HG03108 (cell line): ENCODE measurements around the gene CASP3.

ENCODE experiments used
- ATAC-seq: cut with Tn5 transposase; IDR thresholded peaks from one replicate; pipeline ENCODE4 v1.9.1; 2021; ENCODE audit warnings: moderate library complexity; ENCODE audit not compliant: unreplicated experiment

CASP3 gene

DNA sequence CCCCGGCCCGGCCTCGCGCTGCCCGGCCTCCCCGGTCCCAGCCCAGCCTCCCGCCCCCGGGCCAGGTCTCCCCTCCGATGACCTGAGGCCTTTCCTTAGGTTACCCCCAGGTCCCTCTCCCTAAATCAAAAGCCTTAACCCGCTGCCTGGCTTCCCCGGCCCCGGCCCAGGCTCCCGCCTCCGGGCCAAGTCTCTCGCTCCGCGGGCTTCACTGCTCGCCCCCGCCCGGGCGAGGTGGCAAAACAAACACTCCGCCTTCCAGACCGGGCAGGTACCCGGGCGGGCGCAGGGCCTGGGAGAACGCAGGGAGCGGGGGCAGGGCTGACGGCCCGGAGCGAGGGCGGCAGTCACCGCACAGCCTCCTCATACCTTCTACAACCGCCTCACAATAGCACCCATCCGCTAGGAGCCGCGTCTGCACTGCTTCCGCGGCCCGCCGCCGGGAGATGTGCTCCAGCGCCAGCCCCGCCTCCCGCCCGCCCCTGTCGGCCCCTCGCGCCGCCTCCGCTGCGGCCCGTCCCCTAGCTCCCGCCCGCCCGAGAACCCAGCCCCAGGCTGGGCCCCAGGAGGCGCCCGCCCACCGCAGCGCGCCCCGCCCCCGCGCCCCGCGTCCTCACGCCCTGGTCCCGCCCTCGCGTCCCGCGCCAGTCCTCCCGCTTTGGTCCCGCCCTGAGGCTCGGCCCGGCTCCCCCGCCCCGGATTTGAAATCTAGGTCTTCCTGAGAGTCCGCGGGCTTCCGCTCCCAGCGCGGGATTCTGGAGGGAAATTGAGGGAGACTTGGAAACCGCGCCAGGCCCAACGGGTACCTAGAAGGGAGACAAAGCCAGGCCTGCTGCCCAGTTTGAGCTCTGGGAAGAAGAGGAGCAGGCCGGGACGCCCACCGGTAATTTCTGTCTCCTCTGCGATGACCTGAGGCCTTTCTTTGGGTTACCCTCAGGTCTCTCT, at the start of gene CASP3, which contains the start of gene PRIMPOL:
Gene CASP3 (minus strand): TSS at position 422 of the 945 bp plus-strand sequence. CDS start 10,994 bp downstream, outside the sequence.
Gene PRIMPOL (plus strand): TSS at position 713 of the 945 bp plus-strand sequence. CDS start 7,403 bp downstream, outside the sequence.
- ATAC-seq: peak; percentile 82

DNA sequence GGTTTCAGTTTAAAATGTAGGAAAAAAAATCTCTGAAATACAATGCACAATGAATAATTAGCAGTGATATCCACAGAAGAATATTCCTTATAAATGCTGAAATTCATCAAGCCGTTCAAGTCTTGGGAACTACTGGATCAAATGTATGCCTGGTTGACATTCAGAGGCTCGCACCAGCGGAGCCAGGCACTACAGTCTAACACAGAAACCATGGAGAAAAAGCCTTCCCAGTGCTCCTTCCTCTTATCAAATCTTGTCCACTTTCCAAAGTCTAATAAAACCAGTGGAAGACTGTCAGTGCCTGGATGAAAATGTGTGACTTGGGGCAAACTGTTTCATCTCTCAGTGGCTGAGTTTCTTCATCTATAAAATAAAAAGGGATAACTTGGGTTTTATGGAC, 48.7 kb upstream of the CASP3 start:
- ATAC-seq: no peak

GRCh38 chr4:184695178-184695896, 46.1 kb upstream of the CASP3 start:
- ATAC-seq: no peak

GRCh38 chr4:184694412-184694956, 45.2 kb upstream of the CASP3 start:
- ATAC-seq: no peak

GRCh38 chr4:184693056-184693455, 43.8 kb upstream of the CASP3 start:
- ATAC-seq: no peak

DNA sequence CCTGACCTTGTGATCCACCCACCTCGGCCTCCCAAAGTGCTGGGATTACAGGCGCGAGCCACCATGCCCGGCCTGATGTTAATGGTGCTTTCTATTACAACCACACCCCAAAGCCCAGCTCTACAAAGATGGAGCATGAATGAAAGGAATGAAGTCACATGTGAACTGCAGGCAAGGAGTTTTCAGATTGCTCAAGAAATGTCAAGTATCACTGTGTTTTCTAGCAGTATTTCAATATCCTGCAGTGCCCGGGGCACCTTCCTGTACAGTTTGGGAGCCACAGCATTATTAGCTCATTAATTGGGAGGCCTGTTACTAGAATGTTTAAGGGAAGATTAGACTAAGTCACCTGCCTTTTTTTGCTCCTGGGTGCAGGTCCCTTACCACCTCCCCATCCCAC, 40.4 kb upstream of the CASP3 start:
- ATAC-seq: no peak

DNA sequence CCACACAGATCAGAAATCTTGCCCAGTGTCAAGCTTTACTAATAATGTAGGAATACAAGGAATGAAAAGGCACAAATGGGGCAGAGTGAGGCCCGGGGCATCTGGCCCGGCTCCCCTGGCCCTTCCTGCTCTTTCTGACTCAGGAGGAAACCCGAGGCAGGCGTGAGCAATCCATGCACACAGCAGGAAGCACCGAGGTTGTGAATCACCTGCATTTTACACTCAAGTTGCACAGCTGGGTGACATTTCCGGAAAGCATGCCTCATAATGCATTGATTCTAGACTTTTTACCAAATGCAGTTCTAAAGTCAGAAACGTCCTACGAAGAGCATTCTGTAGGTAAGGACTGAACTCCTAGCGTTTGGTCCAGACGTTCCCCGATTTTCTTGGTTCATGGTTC, 39.2 kb upstream of the CASP3 start:
- ATAC-seq: no peak

DNA sequence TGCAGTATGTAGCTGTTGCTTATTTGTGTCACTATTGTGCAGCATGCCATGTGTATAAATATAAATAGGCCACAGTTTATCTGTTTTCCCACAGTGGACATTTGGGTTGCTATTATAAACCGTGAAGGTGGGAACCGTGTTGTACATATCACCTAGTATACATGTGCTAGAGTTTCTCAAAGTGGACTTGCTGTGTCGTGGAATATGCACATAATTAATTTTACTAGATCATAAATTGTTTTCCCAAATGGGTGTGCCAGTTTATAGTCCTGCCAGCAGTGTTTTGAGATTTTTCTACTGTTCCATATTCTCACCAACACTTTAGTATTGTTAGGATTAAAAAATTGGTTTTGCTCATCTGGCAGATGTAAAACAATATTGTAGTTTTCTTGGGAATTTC, 38.8 kb upstream of the CASP3 start:
- ATAC-seq: no peak

DNA sequence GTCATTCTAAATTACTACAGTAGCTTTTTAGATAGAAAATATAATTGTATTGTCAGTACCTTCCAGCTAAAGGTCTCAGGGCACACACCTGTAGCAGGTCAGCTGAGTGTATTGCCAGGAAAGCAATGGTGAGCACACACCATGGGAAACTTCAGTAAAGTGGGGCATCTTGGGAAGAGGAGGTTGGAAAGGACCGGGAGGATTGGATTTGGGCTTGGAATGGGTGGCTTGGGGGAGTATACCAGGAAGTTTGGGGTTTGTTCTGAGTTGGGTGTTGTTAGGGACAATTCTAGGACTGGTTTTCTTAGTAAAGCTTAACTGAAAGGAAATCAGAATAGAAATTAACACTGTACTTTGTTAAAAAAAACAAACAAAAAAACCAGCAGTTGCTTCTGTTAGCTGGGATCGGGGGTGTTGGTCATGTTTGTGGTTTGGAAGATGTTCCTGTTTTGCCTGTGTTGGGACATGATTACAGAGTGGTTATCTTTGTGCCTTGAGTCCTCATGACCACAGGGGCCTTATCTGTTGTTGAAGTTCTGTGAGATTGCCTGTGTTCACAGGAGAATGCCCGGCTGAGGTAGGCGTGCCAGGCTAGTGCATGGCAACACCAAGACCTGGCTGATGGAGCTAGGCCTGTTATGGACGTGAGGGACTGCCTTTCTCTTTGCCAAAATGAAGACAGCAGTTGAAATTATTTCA, 35.4 kb upstream of the CASP3 start:
- no peak for ATAC-seq

GRCh38 chr4:184681916-184682315, 32.7 kb upstream of the CASP3 start:
- ATAC-seq: no peak

- ATAC-seq: no peak
These were observed 31.5 kb upstream of the CASP3 start for GRCh38 chr4:184680698-184681097.

DNA sequence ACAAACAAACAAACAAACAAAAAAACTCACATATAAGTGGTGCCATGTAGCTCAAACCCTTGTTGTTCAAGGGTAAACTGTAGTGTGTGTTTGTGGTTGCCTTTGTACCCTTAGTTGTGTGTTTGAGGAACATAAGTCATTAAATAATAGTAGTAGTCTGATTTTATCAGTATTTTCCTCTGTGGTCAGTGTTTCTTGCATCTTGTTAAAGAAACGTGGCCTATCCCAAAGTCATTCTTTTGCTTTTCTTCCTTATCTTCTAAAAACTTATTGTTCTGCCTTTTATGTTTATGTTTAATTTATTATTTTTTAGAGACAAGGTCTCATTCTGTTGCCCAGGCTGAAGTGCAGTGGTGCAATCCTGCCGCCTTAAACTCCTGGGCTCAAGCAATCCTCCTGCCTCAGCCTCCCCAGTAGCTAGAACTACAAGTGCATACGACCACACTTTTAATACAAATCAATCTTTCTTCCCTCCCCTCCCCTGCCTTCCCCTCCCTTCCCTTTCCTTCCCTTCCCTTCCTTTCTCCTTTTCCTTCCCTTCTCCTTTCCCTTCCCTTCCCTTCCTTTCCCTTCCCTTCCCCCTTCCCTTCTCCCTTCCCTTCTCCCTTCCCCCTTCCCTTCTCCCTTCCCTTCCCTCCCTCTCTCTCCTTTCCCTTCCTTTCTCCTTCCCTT, 26.7 kb upstream of the CASP3 start:
- ATAC-seq: no peak

DNA sequence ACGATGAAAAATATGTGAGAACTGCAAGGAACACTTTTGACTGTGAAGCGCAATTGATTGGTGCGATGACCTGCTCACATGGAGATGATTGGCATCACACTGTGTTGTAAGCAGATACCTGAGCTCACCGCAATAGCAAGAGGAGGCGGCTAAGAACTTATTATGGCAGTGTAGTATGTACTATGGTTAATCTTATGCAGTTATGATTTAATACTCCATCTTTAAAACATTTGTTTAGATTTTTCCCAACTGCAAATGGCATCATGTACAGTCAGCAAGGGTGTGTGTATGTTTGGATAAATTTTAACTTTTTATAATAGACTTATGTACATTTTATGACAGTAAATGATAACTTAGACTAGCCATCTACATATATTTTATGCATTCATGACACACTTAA, 25.8 kb upstream of the CASP3 start:
- ATAC-seq: no peak

DNA sequence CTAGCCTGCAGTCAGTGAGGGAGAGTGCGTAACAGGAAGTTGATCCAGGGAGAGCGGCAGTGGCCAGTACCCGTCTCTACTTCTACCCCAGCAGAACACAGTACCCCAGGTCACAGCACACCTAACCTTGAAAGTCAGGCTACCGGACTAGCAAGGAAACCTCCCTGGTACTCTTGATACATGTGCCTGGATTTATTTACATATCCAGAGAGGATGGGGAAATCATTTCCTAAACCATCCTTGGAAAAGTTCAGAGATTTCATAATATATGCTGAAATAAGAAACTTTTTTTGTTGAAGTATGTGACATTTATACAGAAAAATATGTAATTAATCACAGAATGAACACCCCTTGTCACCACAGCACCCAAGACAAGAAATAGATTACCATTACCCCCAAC, 24.8 kb upstream of the CASP3 start:
- ATAC-seq: no peak

DNA sequence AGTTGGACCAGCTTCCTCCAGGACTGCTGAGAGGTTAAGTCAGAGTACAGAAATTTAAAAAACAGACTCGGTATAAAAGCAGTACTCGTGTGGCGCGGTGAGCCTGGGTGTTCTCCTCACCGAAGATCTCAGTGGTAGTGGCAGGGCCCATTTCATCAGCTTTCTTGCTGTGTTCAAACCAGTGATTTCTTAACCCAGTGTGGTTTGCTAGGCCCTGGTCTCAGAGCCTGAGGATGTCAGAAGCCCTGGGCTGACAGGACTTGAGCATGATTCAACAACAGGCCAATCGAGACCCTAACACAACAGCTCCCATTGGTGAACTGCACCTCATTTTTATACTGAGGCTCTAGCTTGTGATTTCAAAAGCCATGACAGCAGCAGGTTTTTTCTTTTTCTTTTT, 23.5 kb upstream of the CASP3 start:
- no peak for ATAC-seq

DNA sequence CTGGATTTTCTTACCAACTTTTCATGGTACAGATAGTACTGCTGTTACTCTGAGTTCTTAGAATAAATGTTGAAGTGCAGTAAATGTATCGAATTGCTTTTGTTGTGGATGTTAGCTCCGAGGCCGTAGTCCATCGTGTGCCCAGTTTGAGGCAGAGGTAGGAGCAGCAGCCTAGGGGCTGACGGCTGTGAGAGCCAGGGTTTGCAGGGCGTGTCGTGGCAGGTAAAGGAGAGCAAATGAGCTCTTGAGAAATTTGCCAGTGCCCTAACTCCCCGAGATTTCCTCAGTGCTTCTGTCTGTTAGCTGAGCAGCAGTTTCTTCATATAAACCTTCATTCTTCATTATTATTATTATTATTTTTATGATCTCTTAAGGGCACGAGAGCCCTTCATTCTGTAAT, 21.9 kb upstream of the CASP3 start:
- no peak for ATAC-seq

GRCh38 chr4:184669251-184669650, 20.0 kb upstream of the CASP3 start:
- no peak for ATAC-seq

DNA sequence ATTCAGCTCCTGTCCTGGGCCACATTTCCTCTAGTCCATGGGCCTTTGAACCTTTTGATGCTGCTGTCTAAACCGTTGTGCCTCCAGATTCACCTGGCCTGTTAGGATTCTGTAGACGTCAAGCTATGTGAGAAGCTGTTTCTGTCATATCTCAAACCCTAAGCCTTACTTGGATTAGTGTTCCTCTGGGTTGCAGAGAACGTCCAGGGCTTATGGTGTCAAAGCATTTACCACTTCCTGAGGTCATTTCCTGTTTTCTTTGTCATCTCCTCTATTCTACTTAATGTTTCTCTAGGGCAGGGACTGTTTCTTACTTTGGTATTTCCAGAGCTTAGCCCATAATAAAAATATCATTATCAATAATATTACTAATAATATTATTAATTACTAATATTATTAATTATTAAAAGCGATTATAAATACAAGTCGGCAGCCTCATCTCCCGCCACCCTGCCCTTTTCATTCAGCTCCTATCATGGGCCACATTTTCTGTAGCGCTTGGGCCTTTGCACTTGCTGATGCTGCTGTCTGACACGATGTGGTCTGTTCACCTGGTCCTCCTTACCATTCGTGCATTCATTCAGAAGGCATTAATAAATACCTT, 19.4 kb upstream of the CASP3 start:
- ATAC-seq: no peak

DNA sequence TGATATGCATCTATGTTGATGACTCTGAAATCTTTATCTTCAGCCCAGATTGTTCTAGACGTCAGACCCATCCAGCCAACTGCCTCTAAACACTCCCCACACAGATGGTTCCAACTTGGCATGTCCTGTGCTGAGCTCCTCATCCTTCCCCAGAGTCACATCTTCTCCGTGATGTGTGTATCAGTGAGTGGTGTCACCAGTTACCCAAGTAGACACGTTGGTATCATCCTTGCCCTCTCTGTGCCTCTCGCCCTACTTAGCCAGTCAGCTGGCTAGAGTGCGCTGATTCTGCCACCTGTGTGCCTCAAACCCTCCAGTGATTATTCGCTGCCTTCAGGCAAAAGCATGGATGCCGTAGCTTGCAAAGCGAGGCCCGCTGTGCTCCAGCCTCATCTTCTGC, 18.8 kb upstream of the CASP3 start:
- ATAC-seq: no peak

GRCh38 chr4:184666670-184667069, 17.4 kb upstream of the CASP3 start:
- no peak for ATAC-seq
